Measurements from ENCODE around the gene SFI1. TPM values are rescaled to one million over a fixed set of nuclear protein-coding genes. Genes with fewer than 3 reads are reported as not detected.

Gene SFI1
- total and polyA plus RNA-seq, 2 of the 8 experiments (the other 6 are each of a cell fraction or from before 2014, with no cell fraction given), result 10.4 to 30.1 TPM

DNA sequence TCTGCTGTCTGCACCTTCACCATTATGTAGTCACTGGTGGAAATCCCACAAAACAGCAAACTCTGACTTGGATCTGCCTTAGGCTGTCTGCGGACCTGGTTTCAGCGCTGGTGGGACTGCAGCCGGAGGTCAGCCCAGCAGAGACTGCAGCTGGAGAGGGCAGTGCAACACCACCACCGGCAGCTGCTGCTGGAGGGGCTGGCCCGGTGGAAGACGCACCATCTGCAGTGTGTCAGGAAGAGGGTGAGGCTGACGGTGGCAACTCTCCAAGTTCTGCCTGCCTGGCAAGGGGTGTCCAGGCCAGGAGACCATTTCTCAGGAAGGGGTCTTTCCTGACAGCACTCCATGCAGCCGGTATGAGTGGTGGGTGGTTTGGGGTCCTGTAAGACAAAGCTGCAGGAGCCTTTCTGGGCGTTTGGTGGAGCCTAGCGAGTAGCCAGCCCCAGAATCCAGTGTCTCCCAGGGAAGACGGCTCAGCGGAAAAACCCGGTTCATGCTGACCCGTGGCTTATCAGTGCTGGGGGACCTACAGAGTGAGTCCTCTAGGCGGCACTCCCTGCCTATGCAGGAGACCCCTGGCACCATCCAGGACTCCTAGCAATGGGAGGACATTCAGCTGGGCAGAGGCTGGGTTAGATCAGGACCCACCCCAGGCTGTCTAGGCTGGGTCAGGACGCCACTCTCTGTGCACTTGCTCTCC is 114.9 kb downstream of the SFI1 start:
- Histone ChIP-seq H3K23ac (ENCODE audit: insufficient read length) (no peak overlapping the region), H3K18ac (ENCODE audit: extremely low read depth, low read length) (no peak overlapping the region), H3K79me2 (ENCODE audit: control insufficient read depth in 1 of 2, insufficient read depth in 2 of 2, low read length in 2 of 2) (no peaks in the 10 kb centered on the region), H2BK120ac (replicated peaks; ENCODE audit: low read depth, low read length) (no peak overlapping the region), H4K20me1 (replicated peaks in 1 of 2; ENCODE audit: control insufficient read depth in 1 of 2, insufficient read depth in 2 of 2, low read length in 2 of 2) (no peaks in the 10 kb centered on the region), H3K27ac (ENCODE audit: low read depth, low read length) (no peak overlapping the region), H3K23me2 (ENCODE audit: low read depth, low read length) (no peaks in the 10 kb centered on the region), H3K4me3 (ENCODE audit: extremely low read depth in 1 of 4, insufficient read depth in 2 of 4, low read depth in 3 of 4, low read length in 4 of 4) (no peak overlapping the region), H2BK12ac (ENCODE audit: low read depth, low read length) (0 out of 2 replicates have a peak overlapping the region, but pooled peaks have one; percentile 27), H2BK20ac (ENCODE audit: low read length) (no peak overlapping the region), H3K36me3 (ENCODE audit: control insufficient read depth in 2 of 4, insufficient read depth in 4 of 4, low read length in 3 of 4) (no peaks in the 10 kb centered on the region), H4K8ac (ENCODE audit: extremely low read depth, insufficient read depth, low read length) (no peak overlapping the region), H3K56ac (replicated peaks; ENCODE audit: insufficient read length, low read depth, low read length) (no peak overlapping the region), H3K4me1 (replicated peaks in 1 of 4; ENCODE audit: control insufficient read depth in 3 of 4, insufficient read depth in 4 of 4, low read length in 3 of 4) (no peaks in the 10 kb centered on the region; a peak in 1 of 7 replicates), H3K27me3 (replicated peaks in 1 of 4; ENCODE audit: control insufficient read depth in 3 of 4, extremely low read depth in 1 of 4, insufficient read depth in 3 of 4, low read length in 3 of 4) (no peaks in the 10 kb centered on the region), H2BK5ac (ENCODE audit: low read depth, low read length) (no peak overlapping the region), H4K91ac (replicated peaks; ENCODE audit: insufficient read length, low read length) (no peak overlapping the region), H3K4me2 (ENCODE audit: insufficient read depth in 1 of 2, low read depth in 2 of 2, low read length in 2 of 2) (no peak overlapping the region), H3K79me1 (ENCODE audit: low read depth, low read length) (no peaks in the 10 kb centered on the region), H2BK15ac (ENCODE audit: low read length) (no peak overlapping the region), H2AFZ (ENCODE audit: low read length) (no peak overlapping the region), H3K4ac (replicated peaks; ENCODE audit: insufficient read length, low read depth, low read length) (no peak overlapping the region), H3K14ac (ENCODE audit: insufficient read length) (no peak overlapping the region), H3K9ac (replicated peaks in 1 of 4; ENCODE audit: extremely low read depth in 1 of 4, low read depth in 3 of 4, low read length in 3 of 4) (no peak overlapping the region), H4K5ac (ENCODE audit: insufficient read length, low read depth, low read length) (no peak overlapping the region), H3K9me3 (ENCODE audit: insufficient read depth in 2 of 2, low read depth in 1 of 2, low read length in 1 of 2) (no peaks in the 10 kb centered on the region), H2AK5ac (ENCODE audit: low read depth, low read length) (no peak overlapping the region)
- ChIA-PET POLR2A (ENCODE audit: partially characterized antibody) (interaction anchor here (0.5 kb wide), 1 partner anchor 229 kb away, joined by 3 read pairs; no protein-coding TSS in a partner anchor), CTCF (ENCODE audit: partially characterized antibody) (interaction anchor here (0.8 to 1.3 kb wide), 2 partner anchors 13 to 17 kb away, joined by 3 to 7 read pairs; no protein-coding TSS in a partner anchor)
- 93% methylated on average over 16 of the region's 16 CpGs; no CpG with 5 or more reads in 1 of the 2 experiments for WGBS, 2 experiments (ENCODE audit: extremely low coverage in 1 of 2, insufficient coverage in 1 of 2, insufficient read length in 1 of 2, insufficient replicate concordance in 2 of 2, low coverage in 1 of 2, low lambda C conversion rate in 2 of 2, missing lambda C conversion rate in 1 of 2)
- TF ChIP-seq CTCF (IDR thresholded peaks at IDR 0.05; ENCODE audit: control extremely low read depth in 1 of 3, insufficient read depth in 1 of 3, low read depth in 1 of 3, low read length in 3 of 3) (peak; percentile 6 to 19 (median 16); a peak in 2 of 4 replicates), EP300 (IDR thresholded peaks at IDR 0.05; ENCODE audit: borderline replicate concordance in 1 of 2, low read depth in 2 of 2, low read length in 2 of 2) (no peak), SIRT6 (IDR thresholded peaks at IDR 0.05; ENCODE audit: low read length) (no peak), RAD21 (IDR thresholded peaks at IDR 0.05 in 1 of 2, conservative IDR thresholded peaks at IDR 0.05 in 1 of 2; ENCODE audit: low read depth in 2 of 2, low read length in 2 of 2) (peak; percentile 42 to 54; a peak in 3 of 4 replicates)
- DNase-seq (ENCODE audit: low read depth in 1 of 2, low spot score in 2 of 2), result no peak
- no peak for FAIRE-seq
